ENCODE results near the gene PURB. TPM values are rescaled to one million over a fixed set of nuclear protein-coding genes. Genes with fewer than 3 reads are reported as not detected.

PURB gene
- total and polyA plus RNA-seq, 9 of the 15 experiments (the other 6 are each of a cell fraction or from before 2014, with no cell fraction given): 1.6 to 14.1 (median 8.8) TPM

DNA sequence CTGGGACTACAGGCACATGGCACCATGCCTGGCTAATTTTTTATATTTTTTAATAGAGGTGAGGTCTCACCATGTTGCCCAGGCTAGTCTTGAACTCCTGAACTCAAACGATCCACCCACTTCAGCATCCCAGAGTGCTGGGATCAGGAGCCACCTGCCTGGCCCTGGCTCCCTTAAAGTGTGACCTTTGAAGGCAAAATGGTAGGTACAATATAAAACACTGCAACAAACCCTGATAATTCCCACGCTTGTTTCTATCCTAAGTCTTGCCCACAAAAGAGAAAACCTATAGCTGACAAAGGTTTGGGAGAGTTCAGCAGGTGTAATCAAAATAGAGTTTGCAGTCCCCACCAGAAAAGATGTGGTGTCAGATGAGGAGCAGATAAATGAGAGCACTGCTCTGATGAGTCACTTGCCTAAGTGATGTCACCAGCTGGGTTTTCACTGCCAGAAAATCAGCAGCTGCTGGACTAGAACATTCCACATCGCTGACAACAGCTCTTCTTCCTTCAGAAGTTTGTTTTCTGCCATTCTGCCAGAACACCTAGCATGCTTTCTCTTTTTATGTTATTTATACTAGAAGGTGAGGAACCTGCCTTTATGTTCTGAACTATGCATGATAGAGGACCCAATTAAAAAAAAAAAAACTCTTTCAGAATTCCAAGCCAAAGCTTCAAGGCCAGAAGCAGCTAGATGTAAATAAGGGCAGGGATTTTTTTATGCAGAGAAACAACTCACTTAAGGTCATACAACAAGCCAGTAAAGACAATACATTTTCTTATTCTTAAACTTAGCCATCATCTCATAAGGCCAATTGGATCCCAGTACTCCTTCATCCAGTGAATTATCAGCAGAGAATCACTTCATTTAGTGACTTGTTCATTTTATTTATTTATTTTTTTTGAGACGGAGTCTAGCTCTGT is 18.0 kb downstream of the PURB start (continued):
- TF ChIP-seq TAL1 (IDR thresholded peaks at IDR 0.05) (no peak), ZNF507 (tag; conservative IDR thresholded peaks at IDR 0.05) (no peak), ZNF764 (CRISPR knock-in tag; IDR thresholded peaks at IDR 0.05; ENCODE audit: low read depth) (no peak), ZFP1 (CRISPR knock-in tag; IDR thresholded peaks at IDR 0.05) (no peak), SMARCE1 (IDR thresholded peaks at IDR 0.05) (peak; percentile 83), HDAC1 (IDR thresholded peaks at IDR 0.05) (peak in 1 of 2 experiments; percentile 33; a peak in 1 of 4 replicates), SAP30 (IDR thresholded peaks at IDR 0.05; ENCODE audit: borderline replicate concordance, insufficient read depth, low read depth, low read length, poor library complexity, severe bottlenecking) (no peak), SRSF3 (IDR thresholded peaks at IDR 0.05; ENCODE audit: insufficient read depth, low read length) (no peak), HDAC3 (IDR thresholded peaks at IDR 0.05; ENCODE audit: borderline replicate concordance, partially characterized antibody) (no peak), HCFC1 (IDR thresholded peaks at IDR 0.05; ENCODE audit: low read depth, low read length) (no peak), CBFA2T2 (conservative IDR thresholded peaks at IDR 0.05) (peak; percentile 51), DPF2 (IDR thresholded peaks at IDR 0.05) (peak; percentile 80), KDM1A (IDR thresholded peaks at IDR 0.05) (peak; percentile 50 to 58; a peak in 2 of 4 replicates), NR3C1 (CRISPR knock-in tag; IDR thresholded peaks at IDR 0.05) (no peak)
- TF ChIP-seq, protein P1, sequence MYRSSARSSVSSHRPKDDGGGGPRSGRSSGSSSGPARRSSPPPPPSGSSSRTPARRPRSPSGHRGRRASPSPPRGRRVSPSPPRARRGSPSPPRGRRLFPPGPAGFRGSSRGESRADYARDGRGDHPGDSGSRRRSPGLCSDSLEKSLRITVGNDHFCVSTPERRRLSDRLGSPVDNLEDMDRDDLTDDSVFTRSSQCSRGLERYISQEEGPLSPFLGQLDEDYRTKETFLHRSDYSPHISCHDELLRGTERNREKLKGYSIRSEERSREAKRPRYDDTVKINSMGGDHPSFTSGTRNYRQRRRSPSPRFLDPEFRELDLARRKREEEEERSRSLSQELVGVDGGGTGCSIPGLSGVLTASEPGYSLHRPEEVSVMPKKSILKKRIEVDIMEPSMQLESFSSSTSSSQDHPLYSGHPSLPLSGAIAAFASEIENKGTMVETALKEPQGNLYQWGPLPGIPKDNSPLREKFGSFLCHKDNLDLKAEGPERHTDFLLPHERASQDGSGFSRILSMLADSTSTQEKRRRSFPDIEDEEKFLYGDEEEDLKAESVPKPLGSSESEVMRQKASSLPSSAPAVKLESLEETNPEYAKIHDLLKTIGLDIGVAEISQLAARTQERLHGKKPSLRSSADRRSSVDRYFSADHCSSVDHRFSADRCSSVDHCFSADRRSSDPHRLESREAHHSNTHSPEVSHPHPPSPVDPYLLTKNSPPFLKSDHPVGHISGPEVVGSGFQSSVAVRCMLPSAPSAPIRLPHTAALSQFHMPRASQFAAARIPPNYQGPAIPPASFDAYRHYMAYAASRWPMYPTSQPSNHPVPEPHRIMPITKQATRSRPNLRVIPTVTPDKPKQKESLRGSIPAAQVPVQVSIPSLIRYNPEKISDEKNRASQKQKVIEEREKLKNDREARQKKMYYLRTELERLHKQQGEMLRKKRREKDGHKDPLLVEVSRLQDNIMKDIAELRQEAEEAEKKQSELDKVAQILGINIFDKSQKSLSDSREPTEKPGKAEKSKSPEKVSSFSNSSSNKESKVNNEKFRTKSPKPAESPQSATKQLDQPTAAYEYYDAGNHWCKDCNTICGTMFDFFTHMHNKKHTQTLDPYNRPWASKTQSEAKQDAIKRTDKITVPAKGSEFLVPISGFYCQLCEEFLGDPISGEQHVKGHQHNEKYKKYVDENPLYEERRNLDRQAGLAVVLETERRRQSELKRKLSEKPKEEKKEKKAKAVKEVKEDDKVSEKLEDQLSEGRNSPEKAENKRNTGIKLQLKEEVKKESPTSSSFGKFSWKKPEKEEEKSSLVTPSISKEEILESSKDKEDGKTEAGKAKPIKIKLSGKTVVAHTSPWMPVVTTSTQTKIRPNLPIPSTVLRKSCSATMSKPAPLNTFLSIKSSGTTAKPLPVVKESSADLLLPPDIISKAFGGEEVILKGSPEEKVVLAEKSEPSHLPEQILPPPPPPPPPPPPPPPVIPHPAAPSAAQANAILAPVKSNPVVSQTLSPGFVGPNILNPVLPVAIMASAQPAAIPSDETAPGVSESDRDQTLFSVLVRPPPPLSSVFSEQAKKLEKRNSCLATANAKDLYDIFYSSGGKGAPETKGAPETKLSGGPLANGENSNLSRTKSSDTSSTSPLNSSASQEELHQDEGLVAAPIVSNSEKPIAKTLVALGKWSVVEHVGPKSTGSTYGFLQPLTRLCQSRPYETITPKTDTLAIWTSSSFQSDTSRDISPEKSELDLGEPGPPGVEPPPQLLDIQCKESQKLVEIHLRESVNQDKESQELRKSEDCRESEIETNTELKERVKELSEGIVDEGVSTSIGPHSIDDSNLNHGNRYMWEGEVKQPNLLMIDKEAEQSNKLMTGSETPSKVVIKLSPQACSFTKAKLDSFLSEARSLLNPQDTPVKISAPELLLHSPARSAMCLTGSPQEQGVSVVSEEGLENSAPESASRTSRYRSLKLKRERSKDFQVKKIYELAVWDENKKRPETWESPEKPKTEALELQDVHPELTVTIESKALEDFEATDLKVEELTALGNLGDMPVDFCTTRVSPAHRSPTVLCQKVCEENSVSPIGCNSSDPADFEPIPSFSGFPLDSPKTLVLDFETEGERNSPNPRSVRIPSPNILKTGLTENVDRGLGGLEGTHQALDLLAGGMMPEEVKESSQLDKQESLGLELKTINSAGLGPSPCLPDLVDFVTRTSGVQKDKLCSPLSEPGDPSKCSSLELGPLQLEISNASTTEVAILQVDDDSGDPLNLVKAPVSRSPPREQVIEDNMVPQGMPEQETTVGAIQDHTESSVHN (IDR thresholded peaks at IDR 0.05; ENCODE audit: borderline replicate concordance in 1 of 2, low read depth in 1 of 2): peak in 1 of 2 experiments; percentile 60; a peak in 1 of 4 replicates
- TF ChIP-seq, protein P2, sequence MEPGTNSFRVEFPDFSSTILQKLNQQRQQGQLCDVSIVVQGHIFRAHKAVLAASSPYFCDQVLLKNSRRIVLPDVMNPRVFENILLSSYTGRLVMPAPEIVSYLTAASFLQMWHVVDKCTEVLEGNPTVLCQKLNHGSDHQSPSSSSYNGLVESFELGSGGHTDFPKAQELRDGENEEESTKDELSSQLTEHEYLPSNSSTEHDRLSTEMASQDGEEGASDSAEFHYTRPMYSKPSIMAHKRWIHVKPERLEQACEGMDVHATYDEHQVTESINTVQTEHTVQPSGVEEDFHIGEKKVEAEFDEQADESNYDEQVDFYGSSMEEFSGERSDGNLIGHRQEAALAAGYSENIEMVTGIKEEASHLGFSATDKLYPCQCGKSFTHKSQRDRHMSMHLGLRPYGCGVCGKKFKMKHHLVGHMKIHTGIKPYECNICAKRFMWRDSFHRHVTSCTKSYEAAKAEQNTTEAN (CRISPR knock-in tag; IDR thresholded peaks at IDR 0.05): no peak
- TF ChIP-seq, protein P3, sequence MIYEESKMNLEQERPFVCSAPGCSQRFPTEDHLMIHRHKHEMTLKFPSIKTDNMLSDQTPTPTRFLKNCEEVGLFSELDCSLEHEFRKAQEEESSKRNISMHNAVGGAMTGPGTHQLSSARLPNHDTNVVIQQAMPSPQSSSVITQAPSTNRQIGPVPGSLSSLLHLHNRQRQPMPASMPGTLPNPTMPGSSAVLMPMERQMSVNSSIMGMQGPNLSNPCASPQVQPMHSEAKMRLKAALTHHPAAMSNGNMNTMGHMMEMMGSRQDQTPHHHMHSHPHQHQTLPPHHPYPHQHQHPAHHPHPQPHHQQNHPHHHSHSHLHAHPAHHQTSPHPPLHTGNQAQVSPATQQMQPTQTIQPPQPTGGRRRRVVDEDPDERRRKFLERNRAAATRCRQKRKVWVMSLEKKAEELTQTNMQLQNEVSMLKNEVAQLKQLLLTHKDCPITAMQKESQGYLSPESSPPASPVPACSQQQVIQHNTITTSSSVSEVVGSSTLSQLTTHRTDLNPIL (CRISPR knock-in tag; IDR thresholded peaks at IDR 0.05): no peak

Data from K562 (cell line).